NB4 (cell line): ENCODE measurements around the gene DSCAML1.

Experiments used
- DNase-seq: peaks from one replicate; pipeline ENCODE4 v3.0.0; 2010; ENCODE audit warnings: low read depth
- H3K4me3 ChIP-seq: one replicate; pipeline ENCODE4 v1.5.1; 2011; ENCODE audit warnings: mild to moderate bottlenecking, low read depth, low read length, moderate library complexity
- MYC ChIP-seq: IDR thresholded peaks from 2 replicates; pipeline ENCODE4 v1.6.1; 2011; ENCODE audit warnings: low read depth, low read length
- POLR2A ChIP-seq: IDR thresholded peaks from 2 replicates; pipeline ENCODE4 v1.6.1; 2011; ENCODE audit warnings: mild to moderate bottlenecking; ENCODE audit not compliant: insufficient read length; ENCODE audit errors: extremely low read depth
- TF ChIP-seq, protein P1 (sequence below): IDR thresholded peaks from one replicate; pipeline ENCODE4 v1.5.1; 2012; ENCODE audit warnings: low read depth, low read length
- TF ChIP-seq, protein P2 (sequence below): IDR thresholded peaks from 2 replicates; pipeline ENCODE4 v1.6.1; 2011; ENCODE audit warnings: low read depth, low read length

The DSCAML1 gene

DNA sequence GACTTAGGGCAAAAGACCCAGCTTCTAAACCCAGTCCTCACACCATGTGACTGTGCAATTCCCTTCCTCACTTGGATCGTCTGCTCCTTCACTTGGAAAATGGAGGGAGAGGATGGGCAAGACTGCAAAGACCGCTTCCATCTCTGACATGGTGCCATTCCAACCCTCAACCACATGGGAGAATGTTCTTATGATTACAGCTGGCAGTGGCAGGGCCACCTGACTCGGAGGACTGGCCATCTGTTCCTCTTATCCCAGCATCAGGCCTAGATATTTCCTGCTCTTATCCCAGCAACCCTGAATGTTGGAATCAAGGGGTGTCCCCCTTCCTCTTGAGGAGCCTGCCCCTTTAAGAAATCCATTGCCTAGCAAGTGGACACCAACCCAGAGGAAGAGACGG is 15.4 kb downstream of the DSCAML1 start:
- no peak overlapping the region for H3K4me3 ChIP-seq
- TF ChIP-seq, protein P1, sequence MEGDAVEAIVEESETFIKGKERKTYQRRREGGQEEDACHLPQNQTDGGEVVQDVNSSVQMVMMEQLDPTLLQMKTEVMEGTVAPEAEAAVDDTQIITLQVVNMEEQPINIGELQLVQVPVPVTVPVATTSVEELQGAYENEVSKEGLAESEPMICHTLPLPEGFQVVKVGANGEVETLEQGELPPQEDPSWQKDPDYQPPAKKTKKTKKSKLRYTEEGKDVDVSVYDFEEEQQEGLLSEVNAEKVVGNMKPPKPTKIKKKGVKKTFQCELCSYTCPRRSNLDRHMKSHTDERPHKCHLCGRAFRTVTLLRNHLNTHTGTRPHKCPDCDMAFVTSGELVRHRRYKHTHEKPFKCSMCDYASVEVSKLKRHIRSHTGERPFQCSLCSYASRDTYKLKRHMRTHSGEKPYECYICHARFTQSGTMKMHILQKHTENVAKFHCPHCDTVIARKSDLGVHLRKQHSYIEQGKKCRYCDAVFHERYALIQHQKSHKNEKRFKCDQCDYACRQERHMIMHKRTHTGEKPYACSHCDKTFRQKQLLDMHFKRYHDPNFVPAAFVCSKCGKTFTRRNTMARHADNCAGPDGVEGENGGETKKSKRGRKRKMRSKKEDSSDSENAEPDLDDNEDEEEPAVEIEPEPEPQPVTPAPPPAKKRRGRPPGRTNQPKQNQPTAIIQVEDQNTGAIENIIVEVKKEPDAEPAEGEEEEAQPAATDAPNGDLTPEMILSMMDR, result no peak
- DNase-seq, result no peak

DNA sequence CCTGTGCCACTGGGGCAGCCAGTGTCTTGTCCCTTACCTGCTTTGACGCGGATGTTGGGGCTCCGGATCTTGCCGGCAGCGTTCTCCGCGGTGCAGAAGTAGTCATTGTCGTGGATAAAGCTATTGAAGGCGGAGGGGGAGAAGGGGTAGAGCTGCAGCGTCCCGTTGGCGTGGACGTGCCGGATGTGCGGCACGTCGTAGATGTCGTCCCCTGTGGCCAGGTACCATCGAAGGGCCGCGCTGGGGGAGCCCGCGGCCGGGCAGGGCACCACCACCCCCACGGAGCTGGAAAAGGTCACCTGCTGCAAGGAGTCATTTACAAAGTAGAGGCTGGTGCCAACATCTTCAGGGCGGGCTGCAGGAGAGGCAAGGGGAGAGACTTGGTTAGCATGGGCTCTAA is 16.6 kb downstream of the DSCAML1 start:
- no peak overlapping the region for H3K4me3 ChIP-seq
- DNase-seq, result no peak
- no peak for TF ChIP-seq POLR2A
- TF ChIP-seq, protein P1, result no peak
- TF ChIP-seq, protein P2, sequence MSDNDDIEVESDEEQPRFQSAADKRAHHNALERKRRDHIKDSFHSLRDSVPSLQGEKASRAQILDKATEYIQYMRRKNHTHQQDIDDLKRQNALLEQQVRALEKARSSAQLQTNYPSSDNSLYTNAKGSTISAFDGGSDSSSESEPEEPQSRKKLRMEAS, result no peak
- TF ChIP-seq MYC, result no peak

DNA sequence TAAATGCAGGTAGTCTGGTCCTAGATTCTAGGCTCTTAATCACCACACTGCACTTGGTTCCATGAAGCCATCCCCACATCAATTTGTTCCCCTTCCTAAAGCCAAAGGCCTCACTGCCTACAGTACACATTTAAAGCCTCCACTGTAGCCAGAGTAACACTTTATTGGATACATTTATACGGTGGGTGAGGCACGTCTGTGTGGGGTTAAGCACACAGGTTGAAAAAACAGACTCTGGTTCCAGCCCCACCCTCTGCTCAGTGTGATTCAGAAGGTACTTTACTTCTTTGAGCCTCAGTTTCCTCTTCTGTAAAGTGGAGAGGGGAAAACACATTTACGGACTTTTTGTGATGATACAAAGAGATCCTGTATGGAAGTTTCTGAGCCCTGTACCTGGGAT is 22.5 kb downstream of the DSCAML1 start:
- TF ChIP-seq MYC, result no peak
- H3K4me3 ChIP-seq, result no peak overlapping the region
- no peak for DNase-seq

DNA sequence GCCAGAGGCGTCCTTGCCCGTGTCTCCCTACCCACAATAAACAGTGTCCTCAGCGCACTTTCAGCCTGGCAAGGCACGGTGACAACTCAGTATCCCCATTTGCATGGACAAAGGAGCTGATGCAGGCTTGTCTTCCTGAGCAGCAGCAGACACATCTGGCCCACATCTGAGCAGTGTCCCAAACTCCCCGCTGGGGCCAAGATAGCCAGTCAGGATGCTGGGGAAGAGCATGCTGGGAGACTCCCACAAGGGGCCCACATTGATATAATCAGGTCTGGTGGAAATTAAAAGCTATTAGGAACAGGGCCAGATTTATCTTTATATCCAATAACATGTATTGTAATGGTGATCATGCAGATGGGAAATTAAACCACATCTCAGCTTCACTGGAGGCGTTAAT is 24.7 kb downstream of the DSCAML1 start:
- TF ChIP-seq, protein P2, result no peak
- TF ChIP-seq MYC, result no peak
- no peak for TF ChIP-seq POLR2A
- TF ChIP-seq, protein P1, result no peak
- H3K4me3 ChIP-seq, result no peak overlapping the region
- DNase-seq, result no peak

DNA sequence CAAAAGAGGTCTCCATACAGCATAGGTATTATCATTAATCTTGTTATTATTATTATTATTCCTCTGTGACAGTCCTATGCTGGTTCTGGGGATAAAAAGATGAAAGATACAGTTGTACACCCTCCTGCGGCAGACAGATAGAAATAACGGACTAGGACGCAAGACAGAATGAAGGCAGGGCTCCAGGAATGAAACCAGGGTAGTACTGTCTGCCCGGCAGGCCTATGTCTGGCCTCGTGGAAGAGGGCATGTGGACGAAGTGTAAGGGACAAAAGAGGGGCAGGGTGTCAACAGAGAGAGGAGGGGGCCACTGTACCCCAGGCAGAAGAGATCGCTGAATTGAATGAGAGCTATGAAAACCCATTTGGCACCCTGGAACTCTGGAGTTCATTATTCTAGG is 25.2 kb downstream of the DSCAML1 start:
- no peak for DNase-seq
- no peak overlapping the region for H3K4me3 ChIP-seq
- TF ChIP-seq, protein P2, result no peak
- TF ChIP-seq, protein P1, result no peak
- no peak for TF ChIP-seq POLR2A
- TF ChIP-seq MYC, result no peak

DNA sequence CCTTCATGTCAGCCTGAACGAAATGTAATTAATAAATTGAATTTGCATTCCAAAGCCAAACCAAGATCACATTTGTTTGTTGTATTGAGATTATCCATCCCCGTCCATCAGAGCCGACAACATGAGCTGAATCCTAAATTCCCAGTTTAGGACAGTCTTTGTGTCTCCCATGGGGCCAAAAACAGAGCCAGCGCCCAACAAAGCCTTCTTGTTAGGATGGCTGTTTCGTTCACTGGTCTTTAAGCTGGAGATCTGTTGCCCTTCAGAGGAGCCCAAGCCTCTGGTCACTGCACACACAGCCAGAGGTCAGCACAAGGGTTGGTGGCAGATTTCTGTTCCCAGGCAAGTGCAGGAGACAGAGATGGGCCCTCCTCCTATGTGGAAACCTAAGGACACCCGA is 25.8 kb downstream of the DSCAML1 start:
- no peak for DNase-seq
- TF ChIP-seq, protein P1, result no peak
- TF ChIP-seq, protein P2, result no peak
- no peak for TF ChIP-seq MYC
- TF ChIP-seq POLR2A, result no peak
- H3K4me3 ChIP-seq, result no peak overlapping the region

DNA sequence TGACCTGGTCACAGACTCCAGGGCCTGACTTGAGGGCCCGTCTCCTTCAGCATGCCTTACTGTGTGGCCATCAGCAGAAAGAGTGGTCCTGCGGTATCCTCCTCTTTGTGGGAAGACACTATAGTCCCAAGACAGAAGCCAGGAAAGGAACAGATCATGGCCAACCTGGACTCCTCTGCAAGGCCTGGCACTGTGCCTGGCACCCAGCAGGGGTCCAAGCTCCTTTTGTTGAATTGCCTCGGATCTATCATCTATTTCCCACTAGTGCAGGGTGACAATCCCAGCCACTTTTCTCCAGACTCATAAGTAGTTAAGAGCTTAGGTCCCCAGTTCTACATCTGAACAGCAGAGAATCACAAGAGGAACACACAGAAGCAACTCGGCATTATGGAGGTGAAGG is 27.0 kb downstream of the DSCAML1 start:
- DNase-seq, result no peak
- TF ChIP-seq, protein P2, result no peak
- H3K4me3 ChIP-seq, result no peak overlapping the region
